ENCODE measurements around the gene ASTN1. TPM values are rescaled to one million over a fixed set of nuclear protein-coding genes. Genes with fewer than 3 reads are reported as not detected.

ASTN1 gene
- total RNA-seq, 2 donors from 2014 or later = 1.3 TPM

DNA sequence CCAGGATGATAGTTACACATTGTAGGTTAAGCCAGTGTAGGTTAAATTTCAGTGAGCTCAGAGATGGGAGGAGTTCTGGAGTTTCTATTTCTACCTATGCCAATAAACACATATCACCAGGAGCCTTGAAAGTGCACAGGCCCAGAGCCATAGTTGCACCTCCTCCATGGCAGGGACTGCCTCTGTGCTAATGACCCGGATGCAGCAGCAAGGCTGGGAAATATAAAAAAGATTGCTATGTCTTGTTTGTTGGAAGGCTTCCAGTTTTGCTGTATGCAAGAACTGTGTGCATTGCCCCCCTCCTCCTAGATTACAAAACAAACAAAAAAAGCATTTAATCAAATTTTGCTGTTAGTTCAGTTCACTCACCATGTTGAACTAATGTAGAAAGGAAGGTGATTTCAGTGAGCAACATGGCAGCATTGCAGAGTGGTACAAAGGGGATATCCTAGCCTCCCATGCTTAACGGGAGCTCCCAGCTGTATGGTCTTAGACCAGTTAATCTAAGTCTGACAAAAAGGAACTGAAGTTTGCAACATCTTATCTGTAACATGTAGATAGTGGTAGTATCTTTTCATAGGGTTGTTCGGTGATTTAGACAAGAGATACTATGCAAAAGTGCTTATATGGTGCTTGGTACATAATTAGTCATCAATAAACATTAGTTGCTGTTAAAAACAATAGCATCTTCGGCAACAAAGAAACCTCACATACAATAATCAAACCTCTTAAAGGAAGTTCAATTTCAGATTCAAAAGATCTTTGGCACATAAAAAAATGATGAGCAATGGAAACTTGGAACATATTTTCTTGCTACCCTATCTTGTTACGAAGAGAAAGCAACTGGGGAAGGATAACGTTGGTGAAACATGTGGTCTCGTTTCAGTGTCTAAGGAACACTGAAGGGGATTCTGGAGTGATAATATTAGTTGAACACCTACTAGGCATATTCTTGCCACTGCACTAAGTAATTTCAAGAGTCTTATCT is 309.5 kb downstream of the ASTN1 start:
- H3K36me3 ChIP-seq = no peaks in the 10 kb centered on the region
- TF ChIP-seq, protein P1, sequence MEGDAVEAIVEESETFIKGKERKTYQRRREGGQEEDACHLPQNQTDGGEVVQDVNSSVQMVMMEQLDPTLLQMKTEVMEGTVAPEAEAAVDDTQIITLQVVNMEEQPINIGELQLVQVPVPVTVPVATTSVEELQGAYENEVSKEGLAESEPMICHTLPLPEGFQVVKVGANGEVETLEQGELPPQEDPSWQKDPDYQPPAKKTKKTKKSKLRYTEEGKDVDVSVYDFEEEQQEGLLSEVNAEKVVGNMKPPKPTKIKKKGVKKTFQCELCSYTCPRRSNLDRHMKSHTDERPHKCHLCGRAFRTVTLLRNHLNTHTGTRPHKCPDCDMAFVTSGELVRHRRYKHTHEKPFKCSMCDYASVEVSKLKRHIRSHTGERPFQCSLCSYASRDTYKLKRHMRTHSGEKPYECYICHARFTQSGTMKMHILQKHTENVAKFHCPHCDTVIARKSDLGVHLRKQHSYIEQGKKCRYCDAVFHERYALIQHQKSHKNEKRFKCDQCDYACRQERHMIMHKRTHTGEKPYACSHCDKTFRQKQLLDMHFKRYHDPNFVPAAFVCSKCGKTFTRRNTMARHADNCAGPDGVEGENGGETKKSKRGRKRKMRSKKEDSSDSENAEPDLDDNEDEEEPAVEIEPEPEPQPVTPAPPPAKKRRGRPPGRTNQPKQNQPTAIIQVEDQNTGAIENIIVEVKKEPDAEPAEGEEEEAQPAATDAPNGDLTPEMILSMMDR (IDR thresholded peaks at IDR 0.05) = no peak
- H3K4me1 ChIP-seq = peaks cover 0 to 6% of the 10 kb centered on the region in 2 donors
- no peaks in the 10 kb centered on the region for H3K27me3 ChIP-seq
- H3K27ac ChIP-seq = no peak overlapping the region
- no peak for DNase-seq (ENCODE audit: low spot score)
- no peaks in the 10 kb centered on the region for H3K9me3 ChIP-seq
- no peak overlapping the region for H3K4me3 ChIP-seq

DNA sequence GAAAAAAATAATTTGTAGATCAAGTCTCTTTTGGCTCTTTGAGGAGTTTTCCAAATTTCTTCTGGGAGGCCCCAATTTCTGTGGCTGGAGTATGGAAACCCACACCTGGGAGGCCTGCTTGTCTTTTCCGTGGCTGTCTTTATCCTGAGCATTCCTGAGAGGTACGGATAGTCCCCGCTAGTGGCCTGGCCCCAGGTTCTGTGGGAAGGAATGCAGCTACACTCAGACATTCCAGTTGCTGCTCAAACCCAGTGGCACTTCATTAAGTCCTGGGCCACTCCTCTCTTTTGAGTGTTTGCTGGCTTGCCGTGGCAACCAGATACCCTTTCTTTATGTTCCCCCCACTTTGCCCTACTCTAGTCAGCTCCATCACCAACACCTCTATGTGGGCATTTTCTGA is 310.4 kb downstream of the ASTN1 start:
- Histone ChIP-seq H3K4me1 (peaks cover 0 to 6% of the 10 kb centered on the region in 2 donors), H3K9me3 (no peaks in the 10 kb centered on the region), H3K36me3 (no peaks in the 10 kb centered on the region), H3K27ac (no peak overlapping the region), H3K4me3 (no peak overlapping the region), H3K27me3 (no peaks in the 10 kb centered on the region)
- DNase-seq (ENCODE audit: low spot score) = no peak
- TF ChIP-seq, protein P1 (IDR thresholded peaks at IDR 0.05) = no peak

DNA sequence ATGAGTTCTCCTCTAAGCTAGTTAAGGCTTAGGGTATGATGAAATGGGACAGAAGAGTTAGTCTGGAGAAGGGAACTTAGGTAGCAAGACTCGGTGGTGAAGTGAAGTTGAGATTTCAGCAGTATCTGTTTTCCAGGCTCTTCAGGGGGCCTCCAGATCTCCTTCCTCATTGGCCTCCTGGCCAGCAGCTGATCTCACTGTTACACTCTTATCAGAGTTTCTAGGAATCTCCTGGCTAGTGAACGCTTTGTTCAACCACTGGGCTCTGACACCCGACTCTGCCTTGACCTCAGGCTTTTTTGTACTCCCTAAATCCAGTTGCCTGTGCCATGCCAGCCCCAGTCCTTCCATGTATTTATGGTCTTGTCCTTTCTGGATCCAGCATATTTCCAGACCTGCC is 311.0 kb downstream of the ASTN1 start:
- Histone ChIP-seq H3K27ac (no peak overlapping the region), H3K27me3 (no peaks in the 10 kb centered on the region), H3K36me3 (no peaks in the 10 kb centered on the region), H3K9me3 (no peaks in the 10 kb centered on the region), H3K4me3 (no peak overlapping the region), H3K4me1 (peaks cover 0 to 6% of the 10 kb centered on the region in 2 donors)
- no peak for DNase-seq (ENCODE audit: low spot score)
- TF ChIP-seq, protein P1 (IDR thresholded peaks at IDR 0.05) = no peak

DNA sequence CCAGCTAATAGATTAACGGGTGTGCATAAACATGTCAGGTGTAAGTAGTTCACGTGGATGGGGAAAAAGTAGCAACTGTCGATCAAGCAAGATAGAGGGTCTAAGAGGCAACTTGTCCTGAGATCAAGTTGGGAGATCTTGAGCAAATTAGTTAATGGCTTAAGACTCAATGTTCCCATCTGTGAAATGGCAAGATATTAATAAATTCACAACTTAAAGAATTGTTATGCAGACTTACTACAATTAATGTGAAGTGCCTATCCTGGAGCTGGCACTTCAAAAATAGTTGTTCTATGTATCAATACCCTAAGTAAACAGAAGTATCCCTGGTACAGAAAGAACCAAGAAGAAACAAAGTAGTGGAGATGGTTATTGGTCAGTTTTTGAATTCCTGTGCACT is 312.4 kb downstream of the ASTN1 start:
- TF ChIP-seq, protein P1 (IDR thresholded peaks at IDR 0.05) = no peak
- H3K27ac ChIP-seq = no peak overlapping the region
- no peaks in the 10 kb centered on the region for H3K27me3 ChIP-seq
- H3K36me3 ChIP-seq = no peaks in the 10 kb centered on the region
- H3K4me3 ChIP-seq = no peak overlapping the region
- DNase-seq (ENCODE audit: low spot score) = no peak
- H3K4me1 ChIP-seq = peaks cover 0 to 6% of the 10 kb centered on the region in 2 donors
- no peaks in the 10 kb centered on the region for H3K9me3 ChIP-seq

DNA sequence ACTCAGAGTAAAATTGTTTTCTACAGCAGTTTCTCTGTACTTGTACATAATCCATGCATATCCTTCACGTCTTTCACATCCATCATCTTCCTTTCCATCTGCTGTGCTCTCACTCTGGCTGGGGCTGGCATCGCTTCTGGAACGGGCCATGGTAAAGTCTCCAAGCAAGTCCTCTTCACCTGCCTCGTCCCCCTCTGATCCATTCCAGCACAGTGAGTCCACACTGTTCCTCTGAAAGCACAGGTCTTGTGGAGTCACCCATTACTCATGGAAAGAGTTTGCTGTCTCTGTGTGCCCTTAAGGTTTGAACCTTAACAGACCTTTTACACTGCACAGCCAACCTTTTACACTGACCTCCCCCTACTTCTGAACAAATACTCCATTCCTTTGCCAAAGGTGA is 313.6 kb downstream of the ASTN1 start:
- no peaks in the 10 kb centered on the region for H3K36me3 ChIP-seq
- no peak overlapping the region for H3K4me3 ChIP-seq
- H3K27me3 ChIP-seq = no peaks in the 10 kb centered on the region
- no peak overlapping the region for H3K27ac ChIP-seq
- H3K4me1 ChIP-seq = peaks cover 0 to 6% of the 10 kb centered on the region in 2 donors
- DNase-seq (ENCODE audit: low spot score) = no peak
- TF ChIP-seq, protein P1 (IDR thresholded peaks at IDR 0.05) = no peak
- H3K9me3 ChIP-seq = no peaks in the 10 kb centered on the region

Measured in right atrium auricular region (tissue), 2 donors.